Uterus (tissue), 2 donors: Measurements from ENCODE around the gene SPTLC1.

Experiments used
- POLR2A ChIP-seq, 2 donors: fragments of 450-650 bp; IDR thresholded peaks; one replicate each; pipeline ENCODE4 v1.6.1; 2016; ENCODE audit warnings: antibody characterized with exemption in 2 of 2, mild to moderate bottlenecking in 1 of 2, moderate library complexity in 1 of 2
- TF ChIP-seq, protein P1 (sequence below), 4 experiments: fragments of 200-600 bp in 2 of 4; fragments of 450-650 bp in 2 of 4; sonication (generic) in 2 of 4; IDR thresholded peaks; one replicate each; pipeline ENCODE4 v1.5.1; 2016 to 2019; ENCODE audit warnings: antibody characterized with exemption in 4 of 4, mild to moderate bottlenecking in 2 of 4, moderate library complexity in 1 of 4

DNA sequence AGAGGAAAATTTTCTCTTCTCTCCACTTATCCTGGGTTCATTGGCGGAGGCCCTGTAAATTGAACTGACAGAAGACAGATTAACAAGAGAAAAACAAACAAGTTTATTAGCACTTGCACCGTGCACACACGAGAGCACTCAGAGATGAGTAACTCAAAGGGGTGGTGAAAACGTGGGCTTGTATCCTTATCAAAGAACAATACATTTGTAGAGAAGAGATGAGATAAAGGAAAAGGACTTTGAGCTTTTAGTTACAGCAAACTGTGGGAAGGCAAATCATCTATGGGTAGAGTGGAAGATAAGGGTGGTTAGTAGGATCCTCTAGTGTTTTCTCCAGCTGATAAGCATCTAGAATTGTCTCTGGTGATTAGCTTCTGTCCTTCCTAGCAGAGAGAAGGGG lies 120.8 kb downstream of the SPTLC1 start:
- TF ChIP-seq, protein P1, sequence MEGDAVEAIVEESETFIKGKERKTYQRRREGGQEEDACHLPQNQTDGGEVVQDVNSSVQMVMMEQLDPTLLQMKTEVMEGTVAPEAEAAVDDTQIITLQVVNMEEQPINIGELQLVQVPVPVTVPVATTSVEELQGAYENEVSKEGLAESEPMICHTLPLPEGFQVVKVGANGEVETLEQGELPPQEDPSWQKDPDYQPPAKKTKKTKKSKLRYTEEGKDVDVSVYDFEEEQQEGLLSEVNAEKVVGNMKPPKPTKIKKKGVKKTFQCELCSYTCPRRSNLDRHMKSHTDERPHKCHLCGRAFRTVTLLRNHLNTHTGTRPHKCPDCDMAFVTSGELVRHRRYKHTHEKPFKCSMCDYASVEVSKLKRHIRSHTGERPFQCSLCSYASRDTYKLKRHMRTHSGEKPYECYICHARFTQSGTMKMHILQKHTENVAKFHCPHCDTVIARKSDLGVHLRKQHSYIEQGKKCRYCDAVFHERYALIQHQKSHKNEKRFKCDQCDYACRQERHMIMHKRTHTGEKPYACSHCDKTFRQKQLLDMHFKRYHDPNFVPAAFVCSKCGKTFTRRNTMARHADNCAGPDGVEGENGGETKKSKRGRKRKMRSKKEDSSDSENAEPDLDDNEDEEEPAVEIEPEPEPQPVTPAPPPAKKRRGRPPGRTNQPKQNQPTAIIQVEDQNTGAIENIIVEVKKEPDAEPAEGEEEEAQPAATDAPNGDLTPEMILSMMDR (IDR thresholded peaks at IDR 0.05) = no peak
- TF ChIP-seq POLR2A (IDR thresholded peaks at IDR 0.05) = no peak
